Measurements from ENCODE around the gene DTWD1.
A peak's percentile ranks its signal among the peaks of the same experiment; 100 is the strongest.
"Not testable (repeated sequence)": the region's sequence is repeated elsewhere in the genome, so short reads cannot be mapped to it uniquely, and the experiment has no call there.

Gene DTWD1, protein sequence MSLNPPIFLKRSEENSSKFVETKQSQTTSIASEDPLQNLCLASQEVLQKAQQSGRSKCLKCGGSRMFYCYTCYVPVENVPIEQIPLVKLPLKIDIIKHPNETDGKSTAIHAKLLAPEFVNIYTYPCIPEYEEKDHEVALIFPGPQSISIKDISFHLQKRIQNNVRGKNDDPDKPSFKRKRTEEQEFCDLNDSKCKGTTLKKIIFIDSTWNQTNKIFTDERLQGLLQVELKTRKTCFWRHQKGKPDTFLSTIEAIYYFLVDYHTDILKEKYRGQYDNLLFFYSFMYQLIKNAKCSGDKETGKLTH

DNA sequence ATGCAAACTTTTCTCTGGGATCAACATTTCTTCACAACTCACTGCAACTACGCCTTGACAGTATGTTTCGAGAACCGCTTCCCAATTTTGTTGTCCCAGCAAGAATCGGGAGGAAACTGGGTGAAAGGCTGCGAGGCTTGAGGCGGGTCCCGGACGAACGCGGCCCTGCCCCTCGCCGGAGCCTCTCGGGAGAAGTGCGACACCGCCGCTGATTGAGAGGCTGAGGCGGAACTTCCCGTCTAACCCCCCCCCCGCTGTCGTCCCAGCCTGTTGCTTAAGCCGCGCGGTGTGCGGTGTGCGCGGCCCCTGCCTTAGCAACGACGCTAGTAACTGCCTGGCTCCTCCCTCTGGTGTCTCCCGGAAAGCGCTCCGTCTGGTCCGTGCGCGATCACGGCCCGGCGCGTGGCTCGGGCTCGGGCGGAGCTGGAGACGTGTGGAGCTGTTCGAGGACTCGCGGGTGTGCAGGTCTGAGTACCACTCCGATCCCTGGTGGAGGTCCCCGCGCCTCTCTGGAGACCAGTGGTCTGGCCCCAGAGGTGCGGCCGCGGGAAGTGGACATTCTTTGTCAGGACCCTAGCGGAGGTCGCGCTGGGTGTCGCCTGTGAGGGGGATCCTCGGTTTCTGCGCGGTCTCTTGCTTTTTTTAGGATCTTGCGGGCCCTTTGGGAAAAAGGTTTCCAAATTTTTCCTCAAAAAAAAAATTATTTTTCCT lies at the start of gene DTWD1, which contains the start of gene FAM227B:
TSS of gene DTWD1 (plus strand) at position 391 of the 711 bp plus-strand sequence. CDS start 4,120 bp downstream, outside the sequence.
TSS of gene FAM227B (minus strand) at position 161 of the 711 bp plus-strand sequence. CDS start 5,647 bp downstream, outside the sequence.
- DNase-seq: peak; percentile 89

DNA sequence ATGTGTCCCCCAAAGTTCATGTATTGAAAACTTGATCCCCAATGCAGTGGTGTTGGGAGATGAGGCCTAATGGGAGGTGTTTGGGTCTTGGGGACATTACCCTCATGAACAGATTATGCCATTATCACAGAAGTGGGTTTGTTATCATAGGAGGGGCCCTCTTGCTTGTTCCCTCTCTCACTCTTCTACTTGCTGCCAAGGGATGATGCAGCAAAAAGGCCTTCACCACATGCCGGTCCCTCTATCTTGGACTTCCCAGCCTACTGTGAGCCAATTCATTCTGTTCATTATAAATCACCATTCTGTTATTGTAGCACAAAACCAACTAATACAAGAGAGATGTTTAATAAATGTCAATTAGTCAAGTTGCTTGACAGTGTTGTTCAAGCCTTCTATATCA lies 47.4 kb upstream of the DTWD1 start:
- DNase-seq: no peak

DNA sequence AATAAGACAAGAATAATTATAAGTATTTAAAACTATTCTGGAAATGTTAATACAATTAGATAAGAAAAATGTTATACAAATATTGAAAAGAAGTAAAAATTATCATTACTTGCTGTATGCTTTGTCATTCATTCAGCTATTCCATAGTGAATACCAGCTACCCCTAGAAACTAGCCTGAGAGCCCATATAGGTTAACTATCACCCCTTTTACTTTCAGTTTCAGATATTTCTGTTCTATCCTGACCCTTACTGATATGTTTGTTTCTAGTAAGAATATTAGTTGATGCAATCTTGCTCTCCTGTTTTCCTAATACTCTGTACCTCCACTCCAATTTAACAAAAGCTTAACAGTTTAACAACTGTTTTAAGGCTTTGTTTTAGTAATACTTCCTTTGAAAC lies 31.8 kb upstream of the DTWD1 start:
- DNase-seq: no peak

DNA sequence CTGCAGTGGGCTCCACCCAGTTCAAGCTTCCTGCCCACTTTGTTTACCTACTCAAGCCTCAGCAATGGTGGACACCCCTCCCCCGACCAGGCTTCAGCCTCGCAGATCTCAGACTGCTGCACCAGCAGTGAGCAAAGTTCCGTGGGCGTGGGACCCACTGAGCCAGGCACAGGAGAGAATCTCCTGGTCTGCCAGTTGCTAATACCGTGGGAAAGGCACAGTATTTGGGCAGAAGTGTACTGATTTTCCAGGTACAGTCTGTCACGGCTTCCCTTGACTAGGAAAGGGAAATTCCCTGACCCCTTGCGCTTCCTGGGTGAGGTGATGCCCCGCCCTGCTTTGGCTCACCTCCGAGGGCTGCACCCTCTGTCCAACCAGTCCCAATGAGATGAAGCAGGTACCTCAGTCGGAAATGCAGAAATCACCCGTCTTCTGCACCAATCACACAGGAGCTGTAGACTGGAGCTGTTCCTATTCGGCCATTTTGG lies 28.0 kb upstream of the DTWD1 start:
- DNase-seq: not testable (repeated sequence)

DNA sequence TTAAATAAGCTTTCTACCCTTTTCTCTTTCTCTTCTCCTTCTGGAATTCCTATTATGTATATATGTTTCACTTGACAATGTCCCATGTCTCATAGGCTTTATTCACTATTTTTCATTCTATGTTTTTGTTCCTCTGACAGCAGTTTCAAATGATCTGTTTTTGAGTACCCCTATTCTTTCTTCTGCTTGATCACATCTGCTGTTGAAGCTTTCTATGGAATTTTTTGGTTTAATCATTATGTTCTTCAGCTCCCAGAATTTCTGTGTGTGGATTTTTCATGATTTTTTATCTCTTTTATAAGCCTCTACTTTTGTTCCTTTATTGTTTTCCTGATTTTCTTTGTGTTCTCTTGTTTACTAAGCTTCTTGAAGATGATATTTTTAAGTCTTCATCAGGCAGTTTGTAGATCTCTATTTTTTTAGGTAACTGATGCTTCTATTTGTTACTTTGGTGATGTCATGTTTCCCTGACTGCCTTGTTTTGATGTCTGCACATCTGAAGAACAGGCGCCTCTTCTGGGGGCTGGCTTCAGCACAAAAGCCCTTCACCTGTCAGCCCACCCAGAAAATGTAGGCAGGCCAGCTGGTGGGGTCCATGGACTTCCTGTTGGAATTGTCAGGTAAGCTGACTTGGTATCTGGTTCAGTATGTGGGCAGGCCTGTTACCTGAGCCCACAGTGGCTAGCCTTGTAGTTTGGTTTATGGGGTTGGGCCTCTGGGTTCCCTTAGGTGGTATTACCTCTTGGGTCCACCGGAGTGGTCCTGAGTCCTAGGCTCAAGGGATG lies 16.0 kb upstream of the DTWD1 start:
- no peak for DNase-seq

DNA sequence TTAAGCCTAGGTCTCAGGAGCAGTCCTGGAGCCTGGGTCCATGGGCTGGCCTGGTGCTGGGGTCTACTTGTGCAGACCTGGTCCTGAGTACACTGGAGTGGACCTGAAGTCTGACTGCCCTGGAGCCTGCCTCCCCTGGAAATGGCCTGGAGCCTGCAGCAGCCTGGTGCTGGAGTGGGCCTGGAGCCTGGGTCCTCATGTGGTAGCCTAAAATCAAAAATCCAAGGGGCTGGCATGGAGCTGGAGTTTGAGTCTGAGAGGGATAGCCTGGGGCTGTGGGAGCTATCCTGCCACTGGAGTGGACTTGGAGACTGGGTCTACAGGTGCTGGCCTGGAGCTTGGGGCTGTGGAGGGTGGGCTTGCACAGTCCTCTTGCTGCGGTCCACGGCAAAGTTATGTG lies 15.3 kb upstream of the DTWD1 start:
- DNase-seq: no peak

DNA sequence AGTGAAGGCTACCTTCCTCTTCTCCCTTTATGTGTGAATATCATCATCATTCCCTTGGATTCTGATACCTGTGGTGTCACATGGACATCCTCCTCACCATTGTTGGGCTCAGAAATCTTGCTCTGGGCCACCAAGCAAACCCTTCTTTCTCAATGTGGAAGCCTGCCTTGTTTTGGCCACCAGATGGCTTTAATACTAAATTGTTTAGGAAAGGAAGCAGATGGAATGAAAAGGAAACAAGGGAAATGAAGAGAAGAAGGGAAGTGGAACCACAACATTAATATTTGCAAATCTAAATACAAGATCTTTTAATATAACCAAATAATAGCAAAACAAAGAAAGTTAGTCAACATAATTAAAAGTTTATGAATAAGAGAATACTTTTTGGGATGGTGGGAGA lies 14.3 kb upstream of the DTWD1 start:
- DNase-seq: no peak

DNA sequence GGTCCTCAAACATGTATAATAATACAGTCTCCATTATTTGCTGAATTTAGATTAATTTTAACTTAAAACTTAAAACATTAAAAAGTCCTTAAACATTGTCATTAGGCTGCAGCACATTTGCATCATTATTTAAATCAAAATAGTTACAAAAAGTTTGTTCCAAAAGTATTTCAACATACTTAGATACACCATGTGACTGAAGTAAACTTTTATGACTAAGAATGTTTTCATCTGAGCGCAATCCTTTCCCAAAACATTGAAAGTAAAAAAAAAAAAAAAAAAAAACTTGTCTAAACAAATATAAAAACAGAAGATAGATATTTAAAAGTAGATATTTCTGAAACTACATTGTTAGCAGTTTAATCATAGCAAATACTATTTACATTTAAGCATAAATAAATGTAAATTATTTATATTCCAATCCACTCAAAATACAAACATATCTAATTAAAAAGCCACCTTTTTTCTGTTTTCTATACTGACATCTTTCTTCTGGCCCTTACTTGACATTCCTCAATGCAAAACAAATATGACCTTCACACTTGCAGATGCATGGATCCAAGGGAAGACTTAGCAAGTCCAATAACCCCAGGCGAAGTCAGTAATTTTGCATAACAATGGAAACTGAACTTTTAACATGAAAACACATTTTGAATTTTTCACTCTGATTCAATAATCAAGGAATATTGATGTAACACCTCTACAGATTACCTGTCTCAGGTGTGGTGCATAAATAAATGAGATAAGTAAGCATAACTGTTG lies 10.5 kb upstream of the DTWD1 start:
- DNase-seq: no peak

DNA sequence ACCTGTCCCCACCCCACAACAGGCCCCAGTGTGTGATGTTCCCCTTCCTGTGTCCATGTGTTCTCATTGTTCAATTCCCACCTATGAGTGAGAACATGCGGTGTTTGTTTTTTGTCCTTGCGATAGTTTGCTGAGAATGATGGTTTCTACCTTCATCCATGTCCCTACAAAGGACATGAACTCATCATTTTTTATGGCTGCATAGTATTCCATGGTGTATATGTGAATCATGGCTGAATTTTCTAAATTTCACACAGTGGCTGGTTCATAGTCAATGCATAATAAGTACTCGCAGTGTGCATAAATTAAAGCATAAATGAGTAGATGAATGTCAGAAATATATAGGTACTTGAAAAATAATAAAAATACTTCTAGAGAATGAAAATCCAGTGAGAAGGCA lies 8.6 kb upstream of the DTWD1 start:
- DNase-seq: not testable (repeated sequence)

DNA sequence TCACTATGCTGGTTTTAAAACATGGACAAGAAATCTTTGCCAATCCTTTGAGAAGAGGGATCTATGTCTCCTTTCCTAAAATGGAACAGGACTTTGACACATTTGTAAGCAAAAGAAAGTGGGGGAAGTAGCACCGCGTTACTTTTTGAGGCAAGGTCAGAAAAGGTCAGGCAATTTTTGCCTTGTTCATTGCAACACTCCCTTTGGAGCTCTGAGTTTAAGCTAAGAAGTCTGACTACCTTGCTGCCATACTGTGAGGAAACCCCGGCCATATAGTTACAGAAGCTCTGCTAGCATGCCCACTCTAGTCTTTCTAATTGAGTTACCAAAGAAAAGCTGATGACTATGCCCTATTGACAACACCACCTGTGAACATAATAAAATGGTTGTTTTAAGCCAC lies 1.6 kb upstream of the DTWD1 start:
- DNase-seq: no peak

DNA sequence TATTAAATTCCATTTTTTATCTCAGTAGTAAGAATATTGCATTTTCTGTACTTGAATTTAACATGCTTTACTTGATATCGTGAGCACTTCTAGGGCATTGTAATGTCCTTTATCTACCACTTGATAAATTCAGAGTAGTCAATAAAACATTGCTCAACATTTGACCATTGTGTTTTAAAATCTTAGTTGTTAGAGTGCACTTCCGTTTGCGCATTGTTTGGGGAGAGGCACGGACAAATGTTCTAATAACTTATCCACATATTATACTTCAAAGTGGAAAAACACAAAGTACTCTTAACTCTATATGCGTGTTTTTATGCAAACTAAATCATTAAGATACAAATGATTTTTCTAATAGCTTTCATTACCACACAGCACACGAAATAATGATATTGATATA lies 649 bp upstream of the DTWD1 start:
- no peak for DNase-seq

DNA sequence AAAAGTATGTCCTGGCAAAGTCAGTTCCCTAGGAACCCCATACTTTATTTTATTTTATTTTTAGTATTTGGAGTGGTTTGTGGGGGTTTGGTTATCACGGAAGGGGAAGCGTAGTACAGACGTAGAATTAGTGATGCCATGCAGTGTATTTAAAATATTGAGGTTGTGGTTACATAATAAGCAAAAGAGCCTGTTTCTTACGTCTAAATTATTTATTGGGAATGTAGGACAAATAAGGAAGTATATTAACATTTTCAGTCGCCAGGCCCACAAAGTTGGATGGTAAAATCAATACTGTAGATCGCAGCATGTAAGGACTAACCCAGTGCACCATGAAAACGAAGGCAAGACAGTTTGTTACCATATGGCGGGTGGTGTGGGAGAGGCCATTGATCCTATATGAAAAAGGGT lies 558 bp downstream of the DTWD1 start:
- DNase-seq: no peak

DNA sequence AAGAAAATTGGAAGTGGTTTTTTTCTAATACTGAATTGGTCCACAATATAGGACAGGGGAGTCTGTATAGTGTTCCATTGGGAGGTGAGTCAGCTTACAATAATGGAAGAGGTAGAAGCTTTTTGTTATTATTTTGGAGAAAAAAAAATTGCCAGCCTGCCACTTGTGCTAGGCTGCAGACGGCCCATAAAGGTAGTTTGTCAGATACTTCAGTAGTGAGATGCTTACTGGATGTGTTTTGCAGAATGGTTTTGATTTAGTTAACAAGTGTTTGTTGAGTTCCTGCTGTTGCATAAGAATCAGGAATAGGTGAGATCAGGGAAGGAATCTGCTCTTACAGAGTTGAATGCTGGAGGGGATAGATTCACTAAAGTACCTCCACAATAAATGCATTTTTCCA lies 1.0 kb downstream of the DTWD1 start:
- no peak for DNase-seq

DNA sequence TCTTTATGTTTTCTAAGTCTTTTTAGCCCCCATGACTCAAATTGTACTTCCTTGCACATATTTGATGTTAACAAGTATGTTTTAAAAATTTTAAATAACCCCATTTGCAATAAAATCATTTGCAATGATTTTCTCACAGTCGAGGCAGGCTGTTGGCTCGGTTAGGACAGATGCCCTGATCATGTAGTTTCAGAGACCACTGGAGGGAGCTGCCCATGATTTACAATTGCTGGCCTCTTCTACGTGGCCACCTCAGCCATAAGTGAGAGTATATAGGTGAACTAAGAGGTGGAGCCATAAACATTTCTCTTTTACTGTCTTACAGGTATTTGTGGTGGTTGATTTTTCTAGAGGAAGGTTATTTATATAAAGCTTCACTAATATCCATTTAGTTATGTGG lies 1.7 kb downstream of the DTWD1 start:
- no peak for DNase-seq

DNA sequence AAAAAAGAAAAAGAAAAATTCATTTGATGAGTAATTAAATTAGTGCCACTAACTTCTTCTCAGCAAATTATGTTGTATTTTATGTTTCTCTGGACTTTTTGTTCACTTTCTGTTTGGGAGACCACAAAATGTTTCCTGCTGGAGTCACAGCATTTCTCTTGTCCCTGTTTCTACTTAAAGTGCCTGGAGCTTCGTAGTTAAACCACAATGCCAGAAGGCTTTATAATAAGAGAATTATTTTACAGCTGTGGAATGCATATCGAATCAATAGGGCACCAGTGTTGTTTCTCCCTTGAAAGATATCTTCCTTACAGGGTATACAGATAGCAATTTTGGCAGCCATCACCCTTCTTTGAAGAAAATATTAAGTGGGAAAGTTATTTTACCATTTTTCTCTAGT lies 3.2 kb downstream of the DTWD1 start:
- no peak for DNase-seq

DNA sequence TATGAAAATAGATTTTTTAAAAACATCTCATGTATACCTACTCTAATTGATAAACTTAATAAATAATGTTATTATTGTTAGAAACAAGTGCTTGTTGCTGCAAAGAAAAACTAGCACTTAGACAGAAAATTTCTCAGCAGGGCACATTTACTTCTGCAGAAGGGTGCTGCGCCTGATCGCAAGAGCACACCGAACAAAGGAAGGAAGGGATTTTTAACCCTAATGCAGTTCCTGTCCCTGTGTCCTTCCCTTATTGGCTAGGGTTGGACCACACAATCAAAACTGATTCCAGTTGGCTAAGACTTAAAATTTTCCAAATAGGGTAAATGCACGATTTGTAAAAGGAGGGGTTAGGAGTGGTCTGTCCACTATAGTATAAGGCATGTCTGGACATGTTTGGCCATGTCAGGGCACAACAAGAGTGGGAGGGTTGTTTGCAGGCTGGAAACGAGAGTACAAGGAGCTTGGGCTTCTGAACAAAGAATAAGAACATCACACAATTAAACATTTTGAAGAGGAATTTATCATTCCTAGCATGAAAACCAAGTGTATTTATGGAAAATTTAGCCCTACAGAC lies 4.7 kb downstream of the DTWD1 start:
- DNase-seq: no peak

DNA sequence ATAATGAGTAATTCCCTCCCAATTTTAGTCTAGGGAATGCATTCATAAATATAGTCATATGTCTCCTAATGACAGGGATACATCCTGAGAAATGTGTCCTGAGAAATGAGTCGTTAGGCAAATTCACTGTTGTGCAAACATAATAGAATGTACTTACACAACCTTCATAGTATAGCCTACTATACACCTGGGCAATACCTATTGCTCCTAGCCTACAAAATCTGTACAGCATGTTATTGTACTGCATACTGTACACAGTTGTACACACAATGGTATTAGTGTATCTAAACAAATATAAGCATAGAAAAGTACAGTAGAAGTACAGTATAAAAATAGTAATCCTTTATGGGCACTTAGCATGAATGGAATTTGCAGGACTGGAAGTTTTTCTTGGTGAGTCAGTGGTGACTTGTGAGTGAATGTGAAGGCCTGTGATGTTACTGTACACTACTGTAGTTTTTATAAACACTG lies 6.6 kb downstream of the DTWD1 start:
- no peak for DNase-seq

DNA sequence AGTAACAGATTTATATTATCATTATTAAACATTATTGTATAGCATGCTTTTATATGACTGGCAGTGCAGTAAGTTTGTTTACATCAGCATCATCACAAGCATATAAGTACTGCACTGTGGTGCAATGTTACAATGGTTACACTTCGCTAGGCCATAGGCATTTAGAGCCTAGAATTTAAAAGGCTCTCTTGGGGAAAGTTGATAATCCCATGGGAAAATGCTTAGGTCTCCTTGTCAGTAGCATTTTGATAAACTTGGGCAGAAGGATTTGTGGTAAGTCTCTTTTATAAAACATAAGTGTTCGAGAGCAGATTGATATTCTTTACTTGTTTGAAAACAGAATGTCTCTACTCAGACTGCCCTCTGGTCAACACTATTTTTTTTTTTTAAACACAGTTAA lies 7.5 kb downstream of the DTWD1 start:
- no peak for DNase-seq

DNA sequence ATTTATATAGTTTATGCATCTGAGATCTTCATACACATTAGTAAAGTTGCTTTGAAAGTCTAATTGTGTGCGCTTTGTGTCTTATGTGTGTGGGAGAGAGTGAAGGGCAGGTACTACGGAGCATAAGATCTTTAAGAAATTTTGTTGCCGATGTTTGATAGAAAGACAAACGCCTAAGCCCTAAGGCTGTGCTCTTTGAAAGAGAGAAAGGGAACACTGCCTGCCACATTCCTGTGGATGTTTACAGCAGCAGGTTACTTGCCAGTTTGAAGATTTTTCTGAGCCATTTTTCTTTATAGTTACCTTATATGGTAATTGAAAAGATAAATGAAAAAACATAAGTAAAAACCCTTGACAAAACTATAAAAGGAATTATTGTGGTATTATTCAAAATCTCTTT lies 17.0 kb downstream of the DTWD1 start:
- no peak for DNase-seq

DNA sequence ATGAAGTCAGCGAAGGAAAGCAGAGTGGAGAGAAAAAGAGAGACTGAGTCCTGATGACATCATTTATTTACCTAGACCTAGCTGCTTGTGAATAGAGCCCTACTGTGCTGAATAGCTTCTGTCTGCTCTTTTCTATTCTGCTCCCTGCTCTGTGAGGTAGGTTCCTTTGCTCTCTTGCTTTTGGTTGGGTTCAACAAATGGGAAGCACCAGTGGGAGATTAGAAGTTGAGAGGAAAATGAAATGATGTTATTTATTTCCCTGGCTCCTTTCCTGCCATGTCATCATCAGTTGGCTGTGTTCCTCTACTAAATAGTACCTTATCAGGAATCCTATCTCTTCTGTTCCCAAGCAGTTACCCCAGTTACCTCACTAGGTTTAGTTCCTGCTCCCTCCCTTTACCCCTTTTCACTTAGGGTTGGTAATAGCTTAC lies 23.5 kb downstream of the DTWD1 start:
- DNase-seq: no peak

DNA sequence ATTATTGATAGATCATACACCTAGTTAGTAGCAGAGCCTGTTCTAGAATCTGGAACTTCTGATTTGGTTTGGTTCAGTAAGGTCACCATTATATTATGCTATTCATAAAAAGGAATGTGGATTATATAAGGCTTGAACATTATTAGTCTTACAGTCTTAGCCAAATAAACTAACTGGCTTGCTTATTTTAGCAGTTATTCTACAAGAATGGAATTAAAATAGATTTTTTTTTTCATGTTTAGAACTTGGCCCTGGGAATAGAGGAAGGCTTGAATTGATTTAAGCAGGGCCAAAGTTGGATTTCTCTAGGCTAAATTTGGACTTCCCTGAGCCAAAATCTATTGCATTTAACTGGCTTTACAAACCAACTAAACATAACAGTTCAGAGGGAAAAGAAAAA lies 24.4 kb downstream of the DTWD1 start:
- DNase-seq: no peak

DNA sequence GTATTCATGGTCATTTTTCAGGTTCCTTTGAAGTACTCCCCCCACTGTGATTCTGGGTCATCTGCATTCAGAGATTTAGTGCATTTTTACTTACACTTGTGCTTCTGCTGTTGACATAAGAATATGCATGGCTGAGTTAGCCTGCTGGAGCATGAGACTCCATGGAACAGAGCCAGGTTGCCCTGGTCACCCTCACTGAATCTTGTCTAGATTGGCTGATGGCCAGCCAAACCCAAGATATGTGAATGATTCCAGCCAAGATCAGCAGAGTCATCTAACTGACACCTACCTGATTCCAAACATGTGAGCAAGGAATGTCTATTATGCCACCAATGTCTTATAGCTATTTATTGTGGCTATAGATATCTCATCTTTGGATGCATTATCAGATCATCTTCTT lies 25.1 kb downstream of the DTWD1 start:
- peak; percentile 32 for DNase-seq

Measured in DMS153 (cell line).